Right lobe of liver (tissue), 4 donors: Measurements from ENCODE around the gene PDE10A.

ENCODE experiments used
- CTCF ChIP-seq, 4 donors: fragments of 200-600 bp in 3 of 4; fragments of 450-650 bp in 1 of 4; IDR thresholded peaks; one replicate each; pipeline versions ENCODE4 v1.5.1 to v1.8.0; 2016 to 2022; ENCODE audit warnings: antibody characterized with exemption in 4 of 4, mild to moderate bottlenecking in 2 of 4
- POLR2A ChIP-seq: fragments of 450-650 bp; IDR thresholded peaks from one replicate; pipeline ENCODE4 v1.6.1; 2017; ENCODE audit warnings: antibody characterized with exemption, mild to moderate bottlenecking
- donor health status: DM: no; HTN: no; CAD: no.
- donor health status: DM: no; HTN: no; CAD: no.
- donor health status: DM: no; HTN: yes; CAD: no.

- TF ChIP-seq CTCF (IDR thresholded peaks at IDR 0.05) (no peak), POLR2A (no peak)
Measured at GRCh38 chr6:165562421-165563090, 100.5 kb downstream of the PDE10A start.
